CD4-positive, alpha-beta T cell (primary cell): Measurements from ENCODE around the gene KCND2. TPM values are rescaled to one million over a fixed set of nuclear protein-coding genes. Genes with fewer than 3 reads are reported as not detected.

ENCODE experiments used
- ATAC-seq: fragments of 200-7000 bp; cut with Tn5 transposase; one replicate; pipeline ENCODE4 v1.10.0; 2022; ENCODE audit warnings: mild to moderate bottlenecking; ENCODE audit not compliant: poor library complexity
- CTCF ChIA-PET: fragments of 350-600 bp; sonication (Branson Sonifier 250); formaldehyde crosslinking; loops from one replicate; lab custom pipeline; 2021; ENCODE audit warnings: antibody characterized with exemption, inconsistent platforms; lab: Charles Lee
- POLR2A ChIA-PET: fragments of 350-600 bp; sonication (Branson Sonifier 250); formaldehyde crosslinking; loops from one replicate; lab custom pipeline; 2021; ENCODE audit warnings: antibody characterized with exemption, inconsistent platforms; lab: Charles Lee
- DNase-seq, 14 experiments: peaks; one replicate each; pipeline ENCODE4 v3.0.0-alpha.2; 2013 to 2020; ENCODE audit warnings: mixed read lengths in 2 of 14
- H3K27ac ChIP-seq, 2 donors: one replicate each; pipeline versions ENCODE4 v1.5.1 to v1.7.0; 2013; ENCODE audit warnings: low read length in 2 of 2, low read depth in 1 of 2, mild to moderate bottlenecking in 1 of 2
- H3K27me3 ChIP-seq, 2 experiments: 1 replicate in 1 of 2; 2 replicates in 1 of 2; pipeline versions ENCODE4 v1.6.1 to v1.7.0; 2013; ENCODE audit warnings: low read length in 2 of 2, control low read depth in 1 of 2, mild to moderate bottlenecking in 1 of 2, moderate library complexity in 1 of 2; ENCODE audit not compliant: insufficient read depth in 2 of 2, control insufficient read depth in 1 of 2
- H3K36me3 ChIP-seq: one replicate; pipeline ENCODE4 v1.6.1; 2013; ENCODE audit warnings: low read length, control low read depth; ENCODE audit not compliant: insufficient read depth
- H3K4me1 ChIP-seq: one replicate; pipeline ENCODE4 v1.6.1; 2013; ENCODE audit warnings: low read length, control low read depth; ENCODE audit not compliant: insufficient read depth
- H3K4me3 ChIP-seq: one replicate; pipeline ENCODE4 v1.5.1; 2013; ENCODE audit warnings: mild to moderate bottlenecking, low read length, moderate library complexity
- H3K9me3 ChIP-seq, 2 experiments: 1 replicate in 1 of 2; 2 replicates in 1 of 2; pipeline versions ENCODE4 v1.6.1 to v1.7.0; 2013; ENCODE audit warnings: low read length in 2 of 2, mild to moderate bottlenecking in 2 of 2, control low read depth in 1 of 2, moderate library complexity in 1 of 2; ENCODE audit not compliant: control insufficient read depth in 1 of 2, insufficient read depth in 1 of 2
- H3K27ac Mint-ChIP-seq: one replicate; pipeline ENCODE4 v1.8.0; 2020; ENCODE audit warnings: mixed read lengths
- H3K27me3 Mint-ChIP-seq: one replicate; pipeline ENCODE4 v1.8.0; 2021; ENCODE audit warnings: mixed read lengths
- H3K36me3 Mint-ChIP-seq: one replicate; pipeline ENCODE4 v1.8.0; 2021; ENCODE audit warnings: low read depth, mixed read lengths
- H3K4me1 Mint-ChIP-seq: one replicate; pipeline ENCODE4 v1.8.0; 2021; ENCODE audit warnings: low read depth, mixed read lengths
- H3K4me3 Mint-ChIP-seq: one replicate; pipeline ENCODE4 v1.8.0; 2020; ENCODE audit warnings: mild to moderate bottlenecking, mixed read lengths
- H3K9me3 Mint-ChIP-seq: one replicate; pipeline ENCODE4 v1.8.0; 2020; ENCODE audit warnings: mixed read lengths
- CTCF ChIP-seq: fragments of 200-600 bp; IDR thresholded peaks from one replicate; pipeline ENCODE4 v1.8.0; 2022; ENCODE audit warnings: antibody characterized with exemption, mild to moderate bottlenecking
- intact Hi-C, 2 experiments: fragments of 100-400 bp; cut with DNase I in 1 of 2; cut with micrococcal nuclease in 1 of 2; formaldehyde crosslinking; loops; one replicate each; pipeline versions ENCODE4 v1.15.1 to v1.9.0; 2023 to 2025; cut with DNase I, micrococcal nuclease
- total RNA-seq, 174 experiments: library from RNA in 2 of 174; stranded (reverse) in 2 of 174; gene quantifications; one replicate each; pipeline ENCODE4 v1.2.3 and lab custom pipeline; 2021 to 2026

Gene KCND2
- total RNA-seq, 2 experiments from 2014 or later: not detected

- no peaks in the 10 kb centered on the region for H3K36me3 Mint-ChIP-seq
- CTCF ChIA-PET: no interaction called here
These were observed 183.7 kb downstream of the KCND2 start for GRCh38 chr7:120456699-120457098.

GRCh38 chr7:120460949-120461348, 188.0 kb downstream of the KCND2 start:
- intact Hi-C loops: no loop called here
- ChIA-PET CTCF (no interaction called here), POLR2A (no interaction called here)
- Histone ChIP-seq H3K27me3 (no peaks in the 10 kb centered on the region), H3K36me3 (no peaks in the 10 kb centered on the region), H3K27ac (no peak overlapping the region), H3K9me3 (peaks cover 0 to 5% of the 10 kb centered on the region in 2 experiments), H3K4me3 (no peak overlapping the region), H3K4me1 (no peaks in the 10 kb centered on the region)
- no peaks in the 10 kb centered on the region for H3K27me3 Mint-ChIP-seq
- DNase-seq (no peak), ATAC-seq (no peak)
- no peak for TF ChIP-seq CTCF
- no peak overlapping the region for H3K27ac Mint-ChIP-seq
- peaks cover 10% of the 10 kb centered on the region for H3K9me3 Mint-ChIP-seq
- no peak overlapping the region for H3K4me3 Mint-ChIP-seq
- no peaks in the 10 kb centered on the region for H3K36me3 Mint-ChIP-seq
- no peaks in the 10 kb centered on the region for H3K4me1 Mint-ChIP-seq

More at GRCh38 chr7:120456699-120457098, 183.7 kb downstream of the KCND2 start:
- intact Hi-C loops: no loop called here
- Mint-ChIP-seq H3K27me3 (no peaks in the 10 kb centered on the region), H3K4me1 (no peaks in the 10 kb centered on the region), H3K27ac (no peak overlapping the region), H3K4me3 (no peak overlapping the region), H3K9me3 (peaks cover 20% of the 10 kb centered on the region)
- POLR2A ChIA-PET: no interaction called here
- DNase-seq (no peak), ATAC-seq (no peak)
- Histone ChIP-seq H3K4me3 (no peak overlapping the region), H3K36me3 (no peaks in the 10 kb centered on the region), H3K27ac (no peak overlapping the region), H3K27me3 (no peaks in the 10 kb centered on the region), H3K4me1 (no peaks in the 10 kb centered on the region), H3K9me3 (peaks cover 3 to 13% of the 10 kb centered on the region in 2 experiments)
- no peak for TF ChIP-seq CTCF

GRCh38 chr7:120462991-120463390, 190.0 kb downstream of the KCND2 start:
- Histone ChIP-seq H3K27ac (no peak overlapping the region), H3K4me3 (no peak overlapping the region), H3K9me3 (no peaks in the 10 kb centered on the region), H3K27me3 (no peaks in the 10 kb centered on the region), H3K4me1 (no peaks in the 10 kb centered on the region), H3K36me3 (no peaks in the 10 kb centered on the region)
- no peak for TF ChIP-seq CTCF
- ATAC-seq (no peak), DNase-seq (no peak)
- CTCF ChIA-PET: no interaction called here
- H3K36me3 Mint-ChIP-seq: no peaks in the 10 kb centered on the region
- POLR2A ChIA-PET: no interaction called here
- peaks cover 12% of the 10 kb centered on the region for H3K9me3 Mint-ChIP-seq
- H3K4me1 Mint-ChIP-seq: no peaks in the 10 kb centered on the region
- no peak overlapping the region for H3K4me3 Mint-ChIP-seq
- H3K27ac Mint-ChIP-seq: no peak overlapping the region
- H3K27me3 Mint-ChIP-seq: no peaks in the 10 kb centered on the region
- intact Hi-C loops: no loop called here
